Thyroid gland (tissue), 4 donors: ENCODE results near the gene CDC42SE2.

Experiments used
- CTCF ChIP-seq, 6 experiments: fragments of 200-600 bp in 3 of 6; fragments of 450-650 bp in 3 of 6; sonication (generic) in 3 of 6; IDR thresholded peaks; one replicate each; pipeline ENCODE4 v1.5.1; 2016 to 2019; ENCODE audit warnings: antibody characterized with exemption in 6 of 6, mild to moderate bottlenecking in 2 of 6, inconsistent platforms in 1 of 6, moderate library complexity in 1 of 6
- POLR2A ChIP-seq, 2 donors: fragments of 450-650 bp; IDR thresholded peaks; one replicate each; pipeline ENCODE4 v1.6.1; 2017; ENCODE audit warnings: antibody characterized with exemption in 2 of 2, mild to moderate bottlenecking in 2 of 2, moderate library complexity in 1 of 2

GRCh38 chr5:131378721-131379541 lies 115.1 kb downstream of the CDC42SE2 start:
- TF ChIP-seq POLR2A (IDR thresholded peaks at IDR 0.05) = no peak
- TF ChIP-seq CTCF (IDR thresholded peaks at IDR 0.05) = no peak
